Measurements from ENCODE around the gene IRF6.

DNA sequence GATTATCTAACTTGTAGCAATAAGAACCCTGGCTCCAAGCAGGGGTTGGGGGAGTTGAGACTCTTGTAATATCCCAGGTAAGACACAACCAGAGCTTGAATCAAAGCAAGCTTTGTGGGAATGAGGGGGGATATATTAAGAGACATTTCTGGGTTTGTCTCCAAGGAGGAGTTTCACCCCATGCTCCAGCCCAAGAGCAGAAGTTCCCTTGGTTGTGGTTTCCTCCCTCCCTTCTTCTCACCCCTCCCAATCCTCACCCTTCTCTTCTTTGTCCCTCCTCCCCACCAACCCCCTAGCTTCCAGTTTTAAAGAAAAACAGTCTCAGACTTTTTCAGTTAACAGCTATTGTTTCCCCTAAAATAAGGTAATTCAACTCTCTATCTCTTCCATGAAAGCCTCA is 38.2 kb downstream of the IRF6 start:
- TF ChIP-seq, protein P1, sequence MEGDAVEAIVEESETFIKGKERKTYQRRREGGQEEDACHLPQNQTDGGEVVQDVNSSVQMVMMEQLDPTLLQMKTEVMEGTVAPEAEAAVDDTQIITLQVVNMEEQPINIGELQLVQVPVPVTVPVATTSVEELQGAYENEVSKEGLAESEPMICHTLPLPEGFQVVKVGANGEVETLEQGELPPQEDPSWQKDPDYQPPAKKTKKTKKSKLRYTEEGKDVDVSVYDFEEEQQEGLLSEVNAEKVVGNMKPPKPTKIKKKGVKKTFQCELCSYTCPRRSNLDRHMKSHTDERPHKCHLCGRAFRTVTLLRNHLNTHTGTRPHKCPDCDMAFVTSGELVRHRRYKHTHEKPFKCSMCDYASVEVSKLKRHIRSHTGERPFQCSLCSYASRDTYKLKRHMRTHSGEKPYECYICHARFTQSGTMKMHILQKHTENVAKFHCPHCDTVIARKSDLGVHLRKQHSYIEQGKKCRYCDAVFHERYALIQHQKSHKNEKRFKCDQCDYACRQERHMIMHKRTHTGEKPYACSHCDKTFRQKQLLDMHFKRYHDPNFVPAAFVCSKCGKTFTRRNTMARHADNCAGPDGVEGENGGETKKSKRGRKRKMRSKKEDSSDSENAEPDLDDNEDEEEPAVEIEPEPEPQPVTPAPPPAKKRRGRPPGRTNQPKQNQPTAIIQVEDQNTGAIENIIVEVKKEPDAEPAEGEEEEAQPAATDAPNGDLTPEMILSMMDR (IDR thresholded peaks at IDR 0.05) = no peak
- TF ChIP-seq POLR2A (IDR thresholded peaks at IDR 0.05; ENCODE audit: low read depth) = no peak
- no peak for TF ChIP-seq POLR2AphosphoS5 (IDR thresholded peaks at IDR 0.05)
